ENCODE data around the gene ERCC6. TPM values are rescaled to one million over a fixed set of nuclear protein-coding genes. Genes with fewer than 3 reads are reported as not detected.
A peak's percentile ranks its signal among the peaks of the same experiment; 100 is the strongest.

ERCC6 gene
- total RNA-seq, 1 donor from 2014 or later: 16.2 TPM

GRCh38 chr10:49520122-49520775 lies 18.7 kb downstream of the ERCC6 start:
- no peak overlapping the region for H3K4me3 ChIP-seq
- peaks cover 0 to 7% of the 10 kb centered on the region in 2 donors for H3K4me1 ChIP-seq
- TF ChIP-seq, protein P1, sequence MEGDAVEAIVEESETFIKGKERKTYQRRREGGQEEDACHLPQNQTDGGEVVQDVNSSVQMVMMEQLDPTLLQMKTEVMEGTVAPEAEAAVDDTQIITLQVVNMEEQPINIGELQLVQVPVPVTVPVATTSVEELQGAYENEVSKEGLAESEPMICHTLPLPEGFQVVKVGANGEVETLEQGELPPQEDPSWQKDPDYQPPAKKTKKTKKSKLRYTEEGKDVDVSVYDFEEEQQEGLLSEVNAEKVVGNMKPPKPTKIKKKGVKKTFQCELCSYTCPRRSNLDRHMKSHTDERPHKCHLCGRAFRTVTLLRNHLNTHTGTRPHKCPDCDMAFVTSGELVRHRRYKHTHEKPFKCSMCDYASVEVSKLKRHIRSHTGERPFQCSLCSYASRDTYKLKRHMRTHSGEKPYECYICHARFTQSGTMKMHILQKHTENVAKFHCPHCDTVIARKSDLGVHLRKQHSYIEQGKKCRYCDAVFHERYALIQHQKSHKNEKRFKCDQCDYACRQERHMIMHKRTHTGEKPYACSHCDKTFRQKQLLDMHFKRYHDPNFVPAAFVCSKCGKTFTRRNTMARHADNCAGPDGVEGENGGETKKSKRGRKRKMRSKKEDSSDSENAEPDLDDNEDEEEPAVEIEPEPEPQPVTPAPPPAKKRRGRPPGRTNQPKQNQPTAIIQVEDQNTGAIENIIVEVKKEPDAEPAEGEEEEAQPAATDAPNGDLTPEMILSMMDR (IDR thresholded peaks at IDR 0.05): no peak
- H3K27ac ChIP-seq: no peak overlapping the region
- no peaks in the 10 kb centered on the region for H3K9me3 ChIP-seq
- peaks cover 38 to 39% of the 10 kb centered on the region in 2 donors for H3K36me3 ChIP-seq
- intact Hi-C loops (cut with DNase I): no loop called here
- no peak for DNase-seq (ENCODE audit: low spot score in 2 of 2)
- H3K27me3 ChIP-seq: no peaks in the 10 kb centered on the region

- peaks cover 38 to 42% of the 10 kb centered on the region in 2 donors for H3K36me3 ChIP-seq
These were observed 19.2 kb downstream of the ERCC6 start for GRCh38 chr10:49519717-49520116.

DNA sequence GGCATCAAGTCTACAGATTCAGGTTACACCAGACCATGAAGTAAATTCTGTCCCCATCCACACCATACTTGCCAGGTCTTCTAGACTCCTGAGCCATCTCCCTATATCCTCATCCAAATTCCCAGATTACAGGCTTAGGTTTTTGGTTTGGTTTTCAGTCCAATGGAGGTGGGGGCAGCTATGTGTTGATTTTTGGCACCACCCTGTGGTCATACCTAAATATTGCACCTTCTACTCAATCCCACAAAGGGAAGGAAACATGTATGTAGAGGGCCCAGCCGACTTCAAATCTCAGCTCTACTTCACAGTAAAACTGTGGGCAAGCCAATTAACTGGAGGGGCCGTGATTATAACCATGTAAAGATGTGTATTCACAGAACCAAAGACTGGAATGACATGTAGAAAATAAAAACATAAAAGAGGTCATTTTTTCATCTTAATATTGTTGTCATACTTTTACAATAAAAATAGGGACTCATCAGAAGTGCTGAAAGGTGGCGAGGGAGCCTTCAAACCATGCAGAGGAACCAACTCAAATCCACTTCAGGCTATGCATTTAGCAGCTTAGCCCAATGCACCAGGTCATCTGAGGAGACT lies 19.8 kb downstream of the ERCC6 start:
- Histone ChIP-seq H3K27me3 (no peaks in the 10 kb centered on the region), H3K4me3 (no peak overlapping the region), H3K27ac (no peak overlapping the region), H3K4me1 (no peaks in the 10 kb centered on the region), H3K9me3 (no peaks in the 10 kb centered on the region), H3K36me3 (peaks cover 33 to 37% of the 10 kb centered on the region in 2 donors)
- intact Hi-C loops (cut with DNase I): loop anchor here (2.0 to 5.0 kb wide), 2 partner anchors 16 to 112 kb away; no protein-coding TSS in a partner anchor
- TF ChIP-seq, protein P1 (IDR thresholded peaks at IDR 0.05): peak; percentile 21 to 57 (median 33)
- no peak for DNase-seq (ENCODE audit: low spot score in 2 of 2)

More at GRCh38 chr10:49519717-49520116, 19.2 kb downstream of the ERCC6 start:
- DNase-seq (ENCODE audit: low spot score in 2 of 2): no peak
- TF ChIP-seq, protein P1 (IDR thresholded peaks at IDR 0.05): no peak
- H3K9me3 ChIP-seq: no peaks in the 10 kb centered on the region
- no peak overlapping the region for H3K27ac ChIP-seq
- no peaks in the 10 kb centered on the region for H3K27me3 ChIP-seq
- no peak overlapping the region for H3K4me3 ChIP-seq
- H3K4me1 ChIP-seq: peaks cover 0 to 4% of the 10 kb centered on the region in 2 donors
- intact Hi-C loops (cut with DNase I): loop anchor here (2.0 to 5.0 kb wide), 2 partner anchors 15 to 112 kb away; no protein-coding TSS in a partner anchor

GRCh38 chr10:49518566-49518965 lies 20.4 kb downstream of the ERCC6 start:
- H3K4me1 ChIP-seq: no peaks in the 10 kb centered on the region
- intact Hi-C loops (cut with DNase I): loop anchor here (2.0 to 5.0 kb wide), 2 partner anchors 16 to 111 kb away; no protein-coding TSS in a partner anchor

GRCh38 chr10:49516216-49516970 lies 22.5 kb downstream of the ERCC6 start:
- no peaks in the 10 kb centered on the region for H3K4me1 ChIP-seq
- no peak overlapping the region for H3K27ac ChIP-seq
- peaks cover 24 to 33% of the 10 kb centered on the region in 2 donors for H3K36me3 ChIP-seq
- no peak overlapping the region for H3K4me3 ChIP-seq
- TF ChIP-seq, protein P1 (IDR thresholded peaks at IDR 0.05): no peak
- intact Hi-C loops (cut with DNase I): loop anchor here (5.0 kb wide), 1 partner anchor 109 kb away; no protein-coding TSS in a partner anchor
- H3K9me3 ChIP-seq: no peaks in the 10 kb centered on the region
- DNase-seq (ENCODE audit: low spot score in 2 of 2): no peak
- no peaks in the 10 kb centered on the region for H3K27me3 ChIP-seq

More at GRCh38 chr10:49518566-49518965, 20.4 kb downstream of the ERCC6 start:
- H3K36me3 ChIP-seq: peaks cover 28 to 33% of the 10 kb centered on the region in 2 donors
- no peak overlapping the region for H3K27ac ChIP-seq
- no peaks in the 10 kb centered on the region for H3K27me3 ChIP-seq
- DNase-seq (ENCODE audit: low spot score in 2 of 2): no peak
- TF ChIP-seq, protein P1 (IDR thresholded peaks at IDR 0.05): no peak
- H3K4me3 ChIP-seq: no peak overlapping the region
- no peaks in the 10 kb centered on the region for H3K9me3 ChIP-seq
